CD4-positive, alpha-beta T cell treated with Interleukin-15 for 4 hours (primary cell): ENCODE data around the gene ZSCAN21.

ENCODE experiments used
- DNase-seq: peaks from one replicate; pipeline ENCODE4 v3.0.0-alpha.2; 2020; ENCODE audit warnings: low spot score

The ZSCAN21 gene

DNA sequence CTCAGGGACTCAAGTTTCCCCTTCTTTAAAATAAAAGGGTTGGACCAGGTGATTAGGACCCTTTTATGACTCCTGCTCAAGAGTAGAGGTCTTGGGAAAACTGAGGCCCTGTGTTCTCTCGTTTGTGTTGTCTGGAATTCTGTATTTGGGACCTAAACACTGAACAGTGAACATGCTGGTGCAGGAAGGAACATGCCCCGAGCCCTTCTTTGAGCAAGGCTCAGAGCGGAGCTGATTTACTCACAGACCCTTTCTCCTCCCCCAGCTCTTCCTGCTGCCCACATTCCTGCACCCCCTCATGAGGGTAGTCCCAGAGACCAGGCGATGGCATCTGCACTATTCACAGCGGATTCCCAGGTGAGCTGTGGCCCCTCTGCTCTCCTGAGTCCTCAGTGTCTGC, 20.0 kb upstream of the ZSCAN21 start:
- DNase-seq, result no peak

DNA sequence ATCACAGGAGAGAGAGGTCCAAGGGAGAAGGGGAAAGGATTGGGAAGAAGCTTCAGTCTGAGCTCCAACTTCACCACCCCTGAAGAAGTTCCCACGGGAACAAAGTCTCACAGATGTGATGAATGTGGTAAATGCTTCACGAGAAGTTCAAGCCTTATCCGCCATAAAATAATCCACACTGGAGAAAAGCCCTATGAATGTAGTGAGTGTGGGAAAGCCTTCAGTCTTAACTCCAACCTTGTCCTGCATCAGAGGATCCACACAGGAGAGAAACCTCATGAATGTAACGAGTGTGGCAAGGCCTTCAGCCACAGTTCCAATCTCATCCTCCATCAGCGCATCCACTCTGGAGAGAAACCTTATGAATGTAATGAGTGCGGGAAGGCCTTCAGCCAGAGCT, 16.0 kb upstream of the ZSCAN21 start:
- no peak for DNase-seq

DNA sequence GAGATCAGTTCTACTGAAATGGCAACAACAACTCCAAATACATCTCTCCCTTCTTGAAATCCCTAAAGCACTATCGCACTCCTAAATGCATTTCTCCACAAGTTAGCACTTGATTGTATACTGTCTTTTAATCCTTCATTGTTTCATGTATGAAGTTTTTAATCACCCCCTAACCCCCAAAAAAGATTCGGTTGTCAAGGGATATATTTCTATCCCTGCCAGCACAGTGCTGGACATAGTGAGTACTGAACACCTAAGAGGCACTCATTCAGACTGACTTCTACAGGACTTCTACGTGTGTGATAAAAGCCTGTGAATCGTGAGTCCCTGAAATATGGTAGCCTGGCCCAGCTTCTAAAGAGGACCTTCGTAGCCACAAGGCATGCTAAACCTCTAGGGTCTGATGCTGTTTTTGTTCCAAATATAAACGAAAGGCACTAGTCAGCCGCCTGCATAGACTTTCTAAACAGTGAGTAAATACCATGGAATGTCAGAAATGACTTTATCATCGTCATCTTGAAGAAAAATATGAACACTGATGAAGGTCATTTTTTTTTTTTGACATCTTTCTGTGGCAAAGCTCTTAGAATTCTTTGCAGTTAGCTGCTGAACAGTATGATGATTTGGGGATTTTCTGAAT, 14.6 kb upstream of the ZSCAN21 start:
- no peak for DNase-seq

DNA sequence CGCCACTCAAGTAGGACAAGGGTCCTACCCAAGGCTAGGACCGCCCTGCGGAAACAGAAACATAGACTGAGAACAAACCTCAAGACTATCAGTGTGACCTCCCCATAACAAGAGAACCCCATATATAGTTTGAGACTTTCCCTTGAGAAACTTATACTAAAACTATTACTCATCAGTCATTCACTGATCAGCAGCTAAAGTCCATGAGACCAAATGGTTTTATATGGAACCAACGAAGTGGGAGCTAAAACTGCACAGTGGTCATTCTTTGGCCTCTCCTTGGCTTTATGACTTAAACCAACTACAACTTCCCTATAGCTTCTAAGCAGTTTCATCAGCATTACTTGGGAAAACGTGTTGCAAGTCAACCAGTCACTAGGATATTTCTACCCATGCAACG, 13.7 kb upstream of the ZSCAN21 start:
- DNase-seq, result no peak

DNA sequence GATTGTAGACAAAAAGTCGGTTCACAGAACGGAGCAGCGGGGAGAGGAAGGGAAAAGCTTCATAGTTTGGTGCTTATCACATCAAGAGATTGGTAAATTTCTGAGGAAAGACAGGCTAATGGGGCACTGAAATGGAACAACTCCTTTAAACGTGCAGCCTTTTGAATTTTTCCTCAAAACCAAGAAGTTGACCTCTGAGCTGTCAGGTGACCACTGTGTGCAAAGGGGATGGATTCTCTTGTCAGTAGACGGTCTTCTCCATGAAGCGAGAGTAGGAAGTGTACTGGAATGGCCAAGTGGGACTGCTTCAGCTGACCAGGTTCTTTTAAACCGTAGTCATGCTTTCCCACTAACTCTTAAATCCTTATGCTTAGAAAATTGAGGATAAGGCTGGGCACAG, 11.2 kb upstream of the ZSCAN21 start:
- DNase-seq, result no peak

DNA sequence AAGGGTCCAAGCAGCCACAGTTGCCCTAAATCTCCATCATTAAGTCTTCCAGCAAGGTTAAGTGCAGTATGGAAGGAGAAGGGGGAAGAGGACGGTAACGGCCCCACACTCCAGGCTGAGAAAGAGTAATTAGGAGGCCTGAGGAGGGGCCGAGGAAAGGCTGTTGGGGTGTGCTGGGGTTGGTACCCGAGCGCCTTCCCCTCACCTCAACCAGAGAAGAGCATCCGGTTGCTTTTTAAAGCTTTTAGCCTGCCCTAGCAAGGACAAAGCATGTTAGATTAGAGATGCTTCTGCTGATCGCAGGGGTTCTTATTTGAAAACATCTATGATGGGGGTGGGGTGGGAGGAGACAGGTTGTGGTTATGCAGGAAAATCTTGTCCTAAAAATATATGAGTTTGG, 9.0 kb upstream of the ZSCAN21 start:
- DNase-seq, result no peak

DNA sequence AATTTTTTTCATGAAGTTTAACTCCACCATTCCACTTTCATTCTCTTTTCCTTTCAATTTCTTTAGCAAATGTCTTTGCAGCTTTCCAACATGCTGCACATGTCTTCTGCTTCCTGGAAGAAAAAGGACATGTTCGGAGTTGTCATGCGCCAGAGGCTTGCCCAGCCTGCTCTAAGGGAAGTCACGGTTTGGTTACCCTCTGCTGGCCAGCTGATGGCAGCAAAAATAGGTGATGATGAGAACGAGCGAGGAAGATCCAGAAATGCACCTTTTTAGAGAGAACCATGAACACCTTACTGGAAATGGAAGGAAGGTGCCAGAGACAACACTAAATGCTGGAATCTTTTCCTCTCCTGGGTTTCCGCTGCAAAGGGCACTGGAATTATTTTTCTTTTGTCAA, 4.9 kb upstream of the ZSCAN21 start:
- no peak for DNase-seq

DNA sequence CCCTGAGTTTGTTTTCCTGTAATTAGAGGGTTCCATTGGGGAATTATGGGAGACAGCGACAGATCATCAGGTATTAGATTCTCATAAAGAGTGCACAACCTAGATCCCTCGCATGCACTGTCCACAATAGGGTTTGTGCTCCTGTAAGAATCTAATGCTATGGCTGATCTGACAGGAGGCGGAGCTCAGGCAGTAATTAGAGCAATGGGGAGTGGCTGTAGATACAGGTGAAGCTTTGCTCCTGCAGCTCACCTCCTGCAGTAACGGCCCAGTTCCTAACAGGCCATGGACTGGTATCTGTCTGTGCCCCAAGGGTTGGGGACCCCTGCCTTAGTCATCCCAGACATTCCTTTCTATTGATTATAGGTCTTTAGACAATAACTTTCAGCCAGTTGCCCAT, 894 bp upstream of the ZSCAN21 start:
- DNase-seq, result no peak

DNA sequence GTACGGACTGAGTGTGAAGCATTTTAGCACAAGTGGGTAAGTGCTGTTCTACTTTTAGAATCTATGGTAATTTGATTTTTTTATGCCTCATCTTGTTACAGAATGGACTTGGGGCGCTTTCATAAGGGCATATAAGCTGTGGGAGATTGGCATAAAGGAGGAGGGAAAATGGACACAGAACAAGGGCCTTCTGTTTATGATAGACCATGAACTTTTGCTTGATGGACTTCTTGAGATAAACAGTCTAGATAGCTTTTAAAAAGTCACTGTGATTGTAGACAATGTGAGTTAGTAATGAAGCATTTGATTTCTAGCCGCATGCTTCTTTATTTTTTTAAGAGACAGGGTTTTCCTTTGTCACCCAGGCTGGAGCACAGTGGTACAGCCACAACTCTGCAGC, 2.0 kb downstream of the ZSCAN21 start:
- no peak for DNase-seq

DNA sequence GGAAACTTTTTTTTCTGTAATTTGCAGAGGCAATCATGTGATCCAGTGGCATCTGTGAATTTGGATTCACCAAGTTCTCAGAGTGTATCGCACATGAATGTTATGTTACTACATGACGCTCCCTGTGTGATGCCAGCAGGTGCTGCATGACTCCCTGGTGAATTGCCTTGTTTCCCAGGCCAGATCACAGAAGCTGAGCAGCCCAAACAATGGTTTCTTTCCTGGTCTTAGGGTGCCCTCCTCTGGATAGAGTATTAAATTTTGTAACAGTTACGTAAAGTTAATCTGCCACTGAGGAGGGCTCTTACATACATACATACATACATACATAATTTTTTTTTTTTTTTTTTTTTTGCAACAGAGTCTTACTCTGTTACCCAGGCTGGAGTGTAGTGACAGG, 3.6 kb downstream of the ZSCAN21 start:
- DNase-seq, result peak; percentile 43

DNA sequence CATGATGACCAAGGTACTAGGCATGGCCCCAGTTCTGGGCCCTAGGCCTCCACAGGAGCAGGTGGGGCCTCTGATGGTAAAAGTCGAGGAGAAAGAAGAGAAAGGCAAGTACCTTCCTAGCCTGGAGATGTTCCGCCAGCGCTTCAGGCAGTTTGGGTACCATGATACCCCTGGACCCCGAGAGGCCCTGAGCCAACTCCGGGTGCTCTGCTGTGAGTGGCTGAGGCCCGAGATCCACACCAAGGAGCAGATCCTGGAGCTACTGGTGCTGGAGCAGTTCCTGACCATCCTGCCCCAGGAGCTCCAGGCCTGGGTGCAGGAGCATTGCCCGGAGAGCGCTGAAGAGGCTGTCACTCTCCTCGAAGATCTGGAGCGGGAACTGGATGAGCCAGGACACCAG, 7.4 kb downstream of the ZSCAN21 start:
- DNase-seq, result no peak

DNA sequence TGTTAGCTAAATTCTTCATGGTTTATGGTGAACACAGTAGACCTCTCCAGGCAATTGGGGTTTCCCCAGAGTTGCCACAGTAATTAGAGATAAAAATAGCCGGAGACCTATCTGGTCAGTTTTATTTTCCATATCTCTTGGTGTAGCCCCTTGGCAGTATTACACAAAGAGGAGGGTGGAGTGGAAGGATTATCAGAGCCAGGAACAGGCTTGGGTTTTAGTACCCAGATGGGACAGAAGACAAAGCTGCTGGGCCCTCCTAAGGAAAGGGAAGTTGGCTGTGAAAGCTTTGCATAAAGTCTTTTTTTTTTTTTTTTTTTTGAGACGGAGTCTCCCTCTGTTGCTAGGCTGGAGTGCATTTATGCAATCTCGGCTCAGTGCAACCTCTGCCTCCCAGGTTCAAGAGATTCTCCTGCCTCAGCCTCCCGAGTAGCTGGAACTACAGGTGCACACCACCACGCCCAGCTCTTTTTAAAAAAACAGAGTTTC, 9.7 kb downstream of the ZSCAN21 start:
- no peak for DNase-seq

DNA sequence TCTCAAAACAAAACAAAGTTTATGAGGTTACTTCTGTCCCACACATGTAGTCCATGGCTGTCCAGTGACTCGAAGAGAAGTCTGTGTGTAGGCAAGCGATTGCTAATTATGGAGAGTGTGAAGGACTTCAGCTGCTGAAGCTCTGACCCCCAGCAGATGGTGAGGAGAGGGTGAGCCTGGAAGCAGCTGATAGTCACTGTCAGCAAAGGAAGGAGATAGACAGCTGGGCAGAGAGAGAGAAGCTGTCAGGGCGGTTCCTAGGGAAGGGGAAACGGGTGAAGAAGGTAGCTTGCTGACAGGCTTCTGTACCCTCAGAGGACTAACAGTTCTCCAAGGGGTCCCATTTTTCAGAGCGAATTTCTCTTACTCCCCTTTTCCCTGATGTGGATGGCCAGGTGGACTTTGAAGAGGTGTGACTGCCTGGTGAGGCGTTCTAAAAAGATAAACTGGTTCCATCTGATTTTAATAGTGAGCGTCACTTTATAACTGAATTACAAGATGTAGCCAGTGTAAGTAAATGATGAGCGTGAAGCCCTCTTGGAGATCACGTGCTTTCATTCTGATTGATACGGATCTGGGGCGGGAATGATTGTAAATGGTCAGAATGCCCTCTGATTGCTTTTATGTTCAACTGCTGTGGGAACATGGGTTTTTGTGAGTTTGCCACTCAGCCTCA, 12.1 kb downstream of the ZSCAN21 start:
- no peak for DNase-seq

DNA sequence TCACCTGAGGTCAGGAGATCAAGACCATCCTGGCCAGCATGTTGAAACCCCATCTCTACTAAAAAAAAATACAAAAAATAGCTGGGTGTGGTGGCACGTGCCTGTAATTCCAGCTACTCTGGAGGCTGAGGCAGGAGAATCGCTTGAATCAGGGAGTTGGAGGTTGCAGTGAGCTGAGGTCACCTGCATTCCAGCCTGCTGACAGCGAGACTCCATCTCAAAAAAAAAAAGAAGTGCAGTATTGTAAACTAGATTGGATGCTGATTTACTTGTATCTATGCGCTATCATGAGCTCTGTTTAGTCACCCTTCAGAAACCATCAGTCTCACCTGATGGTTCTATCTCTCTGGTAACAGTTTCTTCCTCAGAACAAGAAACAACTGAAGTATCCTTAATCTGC, 13.8 kb downstream of the ZSCAN21 start:
- DNase-seq, result no peak

DNA sequence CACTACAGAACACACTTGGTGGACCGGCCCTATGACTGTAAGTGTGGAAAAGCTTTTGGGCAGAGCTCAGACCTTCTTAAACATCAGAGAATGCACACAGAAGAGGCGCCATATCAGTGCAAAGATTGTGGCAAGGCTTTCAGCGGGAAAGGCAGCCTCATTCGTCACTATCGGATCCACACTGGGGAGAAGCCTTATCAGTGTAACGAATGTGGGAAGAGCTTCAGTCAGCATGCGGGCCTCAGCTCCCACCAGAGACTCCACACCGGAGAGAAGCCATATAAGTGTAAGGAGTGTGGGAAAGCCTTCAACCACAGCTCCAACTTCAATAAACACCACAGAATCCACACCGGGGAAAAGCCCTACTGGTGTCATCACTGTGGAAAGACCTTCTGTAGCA, 14.6 kb downstream of the ZSCAN21 start:
- DNase-seq, result no peak

DNA sequence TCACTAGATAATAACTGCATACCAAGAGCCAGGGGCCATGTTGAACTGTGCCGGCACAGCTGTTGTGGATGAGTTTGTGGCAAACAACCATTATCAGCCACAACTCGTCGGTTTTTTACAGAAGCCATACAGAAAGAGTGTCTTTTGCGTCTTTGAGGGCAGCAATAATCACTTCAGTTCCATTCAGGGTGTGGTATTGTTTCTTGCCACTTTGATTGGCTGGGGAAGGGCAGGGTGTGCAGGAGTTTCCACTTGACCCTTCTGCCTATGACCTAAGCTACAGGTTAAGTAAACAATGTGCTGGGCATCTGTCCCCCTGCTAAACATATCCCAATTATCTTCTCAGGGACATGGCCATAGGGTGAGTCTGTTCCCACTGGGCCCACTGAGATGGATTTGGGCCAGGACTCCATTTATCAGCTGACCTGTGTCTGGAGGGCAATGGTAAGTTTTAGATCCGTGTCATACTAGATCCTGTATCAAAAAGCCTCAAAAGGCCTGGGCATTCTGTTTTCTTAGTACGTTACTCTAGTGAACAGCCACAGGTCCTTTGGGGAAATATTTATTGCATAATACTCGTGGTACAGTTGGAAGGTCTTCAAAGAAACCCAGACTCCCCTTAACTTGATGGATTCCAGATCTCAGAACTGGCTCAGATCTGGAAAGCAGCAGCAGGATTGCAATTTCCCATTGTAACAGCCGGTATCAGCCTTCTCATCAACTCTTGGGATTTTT, 16.0 kb downstream of the ZSCAN21 start:
- no peak for DNase-seq

DNA sequence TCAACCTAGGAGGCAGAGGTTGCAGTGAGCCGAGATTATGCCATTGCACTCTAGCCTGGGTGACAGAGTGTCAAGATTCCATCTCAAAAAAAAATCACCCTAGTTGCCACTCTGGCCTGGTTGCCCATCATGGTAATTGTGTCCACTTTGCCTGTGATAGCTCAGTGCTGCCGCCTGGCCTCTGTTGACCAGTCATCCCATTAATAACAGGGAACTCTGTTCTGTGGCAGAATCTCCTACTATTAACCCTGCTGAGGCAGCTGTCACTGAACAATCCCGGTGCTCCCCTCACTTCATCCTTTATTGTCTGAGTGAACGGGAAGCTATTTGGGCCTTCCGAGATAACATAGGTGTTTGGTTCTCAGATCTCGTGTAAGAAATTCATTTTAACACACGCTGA, 17.4 kb downstream of the ZSCAN21 start:
- no peak for DNase-seq

DNA sequence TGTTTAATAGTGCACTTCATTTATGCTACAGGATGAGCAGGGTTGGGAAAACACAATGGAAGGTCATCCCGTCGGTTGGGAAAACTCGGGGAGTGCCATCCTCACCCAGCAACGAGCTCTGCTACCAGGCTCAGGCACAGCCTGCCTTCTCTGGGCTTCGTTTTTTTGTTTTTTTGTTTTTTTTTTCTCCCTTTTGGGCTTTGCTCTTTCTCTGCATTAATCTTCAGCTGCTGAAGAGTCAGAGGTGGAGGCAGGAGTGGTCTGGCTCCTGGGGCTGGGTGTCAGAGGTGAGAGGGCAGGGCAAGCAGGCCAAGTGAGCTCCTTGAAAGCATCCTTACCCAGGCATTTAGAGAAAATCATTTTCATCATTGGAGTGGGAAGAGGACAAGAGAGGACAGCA, 20.4 kb downstream of the ZSCAN21 start:
- no peak for DNase-seq

DNA sequence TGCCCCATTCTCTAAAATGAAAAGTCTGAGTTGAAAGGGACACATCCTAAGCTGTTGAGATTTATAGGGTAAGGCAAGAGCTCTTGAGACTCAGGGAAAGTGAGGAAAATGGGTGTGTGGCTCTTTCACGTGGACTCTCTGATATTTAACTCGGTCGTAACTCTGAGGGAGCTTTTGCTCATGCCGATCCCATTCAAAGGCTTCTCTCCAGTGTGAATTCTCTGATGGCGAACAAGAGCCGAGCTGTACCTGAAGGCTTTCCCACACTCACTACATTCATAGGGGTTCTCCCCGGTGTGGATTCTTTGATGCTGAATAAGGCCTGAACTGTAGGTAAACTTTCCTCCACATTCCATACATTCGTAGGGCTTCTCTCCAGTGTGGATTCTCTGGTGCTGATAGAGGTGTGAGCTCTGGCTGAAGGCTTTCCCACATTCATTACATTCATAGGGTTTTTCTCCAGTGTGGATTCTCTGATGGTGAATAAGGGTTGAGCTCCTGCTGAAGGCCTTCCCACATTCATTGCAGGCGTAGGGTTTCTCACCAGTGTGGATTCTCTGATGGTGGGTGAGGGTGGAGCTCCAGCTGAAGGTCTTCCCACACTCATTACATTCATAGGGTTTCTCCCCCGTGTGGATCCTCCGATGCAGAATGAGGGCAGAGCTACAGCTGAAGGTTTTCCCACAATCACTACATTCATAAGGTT, 21.6 kb downstream of the ZSCAN21 start:
- no peak for DNase-seq

DNA sequence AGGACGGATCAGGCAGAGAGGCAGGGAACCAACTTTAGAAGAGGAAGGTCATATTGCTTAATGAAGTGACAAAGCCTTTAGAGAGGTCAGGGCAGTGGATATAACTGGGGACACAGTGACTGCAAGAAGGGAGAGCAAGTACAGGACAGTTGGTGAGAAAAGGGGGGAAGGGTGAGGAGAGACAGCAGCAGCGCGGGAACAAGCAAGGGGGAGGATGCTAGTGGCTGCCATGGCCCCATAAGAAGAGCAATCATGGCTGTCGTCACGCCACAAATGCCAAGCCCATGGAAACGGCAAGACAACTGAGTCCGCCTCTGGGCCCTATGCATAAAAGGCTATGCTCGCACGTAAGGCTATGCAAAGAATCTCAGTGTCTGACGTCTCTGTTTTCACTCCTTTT, 22.9 kb downstream of the ZSCAN21 start:
- DNase-seq, result no peak

DNA sequence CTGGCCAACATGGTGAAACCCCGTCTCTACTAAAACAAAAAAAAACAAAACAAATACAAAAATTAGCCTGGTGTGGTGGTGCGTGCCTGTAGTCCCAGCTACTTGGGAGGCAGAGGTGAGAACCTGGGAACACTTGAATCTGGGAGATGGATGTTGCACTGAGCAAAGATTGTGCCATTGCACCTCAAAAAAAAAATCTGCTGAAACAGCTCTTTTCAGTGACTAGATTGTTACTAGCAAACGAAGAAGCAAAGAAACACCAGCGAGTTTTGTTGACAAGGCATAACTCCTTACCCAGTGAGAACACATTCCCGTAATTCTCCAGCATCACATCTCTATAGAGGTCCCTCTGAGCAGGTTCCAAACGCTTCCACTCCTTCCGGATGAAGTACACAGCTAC, 25.3 kb downstream of the ZSCAN21 start:
- no peak for DNase-seq

DNA sequence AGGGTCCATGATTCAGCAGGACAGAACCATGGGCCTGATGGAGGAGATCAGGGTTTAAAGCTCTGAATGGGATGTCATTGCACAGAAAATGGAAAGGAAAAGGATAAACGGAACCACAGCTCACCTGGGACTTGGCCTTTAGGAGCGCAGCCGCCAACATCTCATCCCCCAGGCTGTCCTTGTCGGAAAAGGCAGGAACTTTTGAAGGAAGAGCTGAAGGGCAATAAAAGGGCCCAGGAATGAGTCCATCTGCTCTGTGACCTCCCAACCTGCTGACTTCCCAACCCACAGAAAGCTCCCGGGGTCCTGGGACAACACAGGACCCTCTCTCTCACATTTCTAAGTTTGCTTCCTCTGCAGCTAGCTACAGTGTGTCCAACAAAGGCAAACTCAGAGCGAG, 25.8 kb downstream of the ZSCAN21 start:
- no peak for DNase-seq

DNA sequence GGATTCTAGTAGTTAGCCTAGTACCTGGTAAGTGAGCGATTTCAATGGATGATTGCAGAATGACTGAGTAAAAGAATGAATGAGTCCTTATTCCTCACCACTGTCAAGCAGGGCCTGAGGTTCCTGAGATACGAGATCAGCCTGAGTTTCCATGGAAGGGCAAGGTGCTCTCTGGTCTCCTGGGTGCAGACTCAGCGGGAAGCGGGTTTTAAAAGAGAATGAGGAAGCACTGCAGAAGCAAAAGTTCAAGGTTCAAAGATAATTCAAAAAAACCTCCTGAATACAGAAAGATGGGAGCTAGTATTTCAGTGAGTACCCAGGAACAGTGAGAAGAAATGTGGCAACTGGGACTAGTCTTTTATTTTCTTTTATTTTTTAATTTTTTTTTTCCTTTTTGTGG, 27.6 kb downstream of the ZSCAN21 start:
- no peak for DNase-seq
